Thyroid gland (tissue), 4 donors: Measurements from ENCODE around the gene PARM1. TPM values are rescaled to one million over a fixed set of nuclear protein-coding genes. Genes with fewer than 3 reads are reported as not detected.

ENCODE experiments used
- DNase-seq, 2 donors: peaks; one replicate each; pipeline ENCODE4 v3.0.0-alpha.2; 2019
- H3K27ac ChIP-seq, 3 donors: fragments of 200-600 bp; sonication (generic); 1 replicate in 2 of 3; 2 replicates in 1 of 3; pipeline ENCODE4 v1.5.1; 2016 to 2019; ENCODE audit warnings: mild to moderate bottlenecking in 1 of 3, moderate library complexity in 1 of 3
- H3K27me3 ChIP-seq: fragments of 200-600 bp; sonication (generic); one replicate; pipeline ENCODE4 v1.5.1; 2019
- H3K36me3 ChIP-seq, 2 donors: fragments of 200-600 bp; sonication (generic); one replicate each; pipeline ENCODE4 v1.5.1; 2016 to 2019
- H3K4me1 ChIP-seq, 2 donors: fragments of 200-600 bp; sonication (generic); one replicate each; pipeline ENCODE4 v1.5.1; 2017 to 2019
- H3K4me3 ChIP-seq, 3 donors: fragments of 200-600 bp; sonication (generic); replicated peaks in 1 of 3; 1 replicate in 2 of 3; 2 replicates in 1 of 3; pipeline ENCODE4 v1.5.1; 2016; ENCODE audit warnings: mild to moderate bottlenecking in 1 of 3
- H3K9me3 ChIP-seq: fragments of 200-600 bp; sonication (generic); one replicate; pipeline ENCODE4 v1.5.1; 2017
- POLR2A ChIP-seq, 2 donors: fragments of 450-650 bp; IDR thresholded peaks; one replicate each; pipeline ENCODE4 v1.6.1; 2017; ENCODE audit warnings: antibody characterized with exemption in 2 of 2, mild to moderate bottlenecking in 2 of 2, moderate library complexity in 1 of 2
- WGBS, 2 donors: methylation state at CpG; one replicate each; pipeline ENCODE4 v1.1.5; 2017; 5-methylcytosine and 5-hydroxymethylcytosine counted together
- intact Hi-C: fragments of 100-400 bp; cut with DNase I; formaldehyde crosslinking; loops from one replicate; pipeline ENCODE4 v1.15.1; 2023
- total RNA-seq, 4 donors: library from RNA; depleted of rRNA; stranded (reverse); fragments of >200 nt; gene quantifications; one replicate each; pipeline ENCODE4 v1.2.3, GENCODE V29; 2016
- TF ChIP-seq, protein P1 (sequence below), 6 experiments: fragments of 200-600 bp in 3 of 6; fragments of 450-650 bp in 3 of 6; sonication (generic) in 3 of 6; IDR thresholded peaks; one replicate each; pipeline ENCODE4 v1.5.1; 2016 to 2019; ENCODE audit warnings: antibody characterized with exemption in 6 of 6, mild to moderate bottlenecking in 2 of 6, inconsistent platforms in 1 of 6, moderate library complexity in 1 of 6

PARM1 gene
- total RNA-seq, 4 donors from 2014 or later, result 319 to 575 (median 470) TPM

DNA sequence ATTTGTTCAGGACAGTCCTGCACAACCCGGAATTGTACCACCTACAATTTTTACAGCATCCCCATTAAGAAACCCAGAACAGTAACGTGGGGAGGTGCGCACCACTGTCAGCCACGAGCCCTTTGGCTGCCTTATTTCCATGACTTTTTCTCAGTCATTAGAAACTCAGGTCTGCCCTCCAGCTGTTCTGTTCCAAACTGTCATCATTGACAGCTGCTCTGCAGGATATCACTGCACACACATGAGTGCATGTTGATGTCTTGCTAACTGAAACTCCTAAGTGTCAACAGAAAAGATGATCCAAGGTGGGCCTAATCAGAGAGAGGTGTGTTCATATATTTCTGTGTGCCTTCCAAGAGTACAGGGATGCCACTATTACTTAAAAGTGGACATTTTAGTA is 123.4 kb downstream of the PARM1 start:
- Histone ChIP-seq H3K27me3 (no peaks in the 10 kb centered on the region), H3K4me3 (no peak overlapping the region), H3K9me3 (no peaks in the 10 kb centered on the region), H3K36me3 (no peaks in the 10 kb centered on the region), H3K4me1 (peaks cover 7 to 8% of the 10 kb centered on the region in 2 donors), H3K27ac (no peak overlapping the region)
- no peak for TF ChIP-seq POLR2A (IDR thresholded peaks at IDR 0.05)
- TF ChIP-seq, protein P1, sequence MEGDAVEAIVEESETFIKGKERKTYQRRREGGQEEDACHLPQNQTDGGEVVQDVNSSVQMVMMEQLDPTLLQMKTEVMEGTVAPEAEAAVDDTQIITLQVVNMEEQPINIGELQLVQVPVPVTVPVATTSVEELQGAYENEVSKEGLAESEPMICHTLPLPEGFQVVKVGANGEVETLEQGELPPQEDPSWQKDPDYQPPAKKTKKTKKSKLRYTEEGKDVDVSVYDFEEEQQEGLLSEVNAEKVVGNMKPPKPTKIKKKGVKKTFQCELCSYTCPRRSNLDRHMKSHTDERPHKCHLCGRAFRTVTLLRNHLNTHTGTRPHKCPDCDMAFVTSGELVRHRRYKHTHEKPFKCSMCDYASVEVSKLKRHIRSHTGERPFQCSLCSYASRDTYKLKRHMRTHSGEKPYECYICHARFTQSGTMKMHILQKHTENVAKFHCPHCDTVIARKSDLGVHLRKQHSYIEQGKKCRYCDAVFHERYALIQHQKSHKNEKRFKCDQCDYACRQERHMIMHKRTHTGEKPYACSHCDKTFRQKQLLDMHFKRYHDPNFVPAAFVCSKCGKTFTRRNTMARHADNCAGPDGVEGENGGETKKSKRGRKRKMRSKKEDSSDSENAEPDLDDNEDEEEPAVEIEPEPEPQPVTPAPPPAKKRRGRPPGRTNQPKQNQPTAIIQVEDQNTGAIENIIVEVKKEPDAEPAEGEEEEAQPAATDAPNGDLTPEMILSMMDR (IDR thresholded peaks at IDR 0.05), result no peak
- WGBS, 2 donors, result 82 to 93% methylated on average over 4 of the region's 4 CpGs
- intact Hi-C loops, result no loop called here
- DNase-seq, result no peak

DNA sequence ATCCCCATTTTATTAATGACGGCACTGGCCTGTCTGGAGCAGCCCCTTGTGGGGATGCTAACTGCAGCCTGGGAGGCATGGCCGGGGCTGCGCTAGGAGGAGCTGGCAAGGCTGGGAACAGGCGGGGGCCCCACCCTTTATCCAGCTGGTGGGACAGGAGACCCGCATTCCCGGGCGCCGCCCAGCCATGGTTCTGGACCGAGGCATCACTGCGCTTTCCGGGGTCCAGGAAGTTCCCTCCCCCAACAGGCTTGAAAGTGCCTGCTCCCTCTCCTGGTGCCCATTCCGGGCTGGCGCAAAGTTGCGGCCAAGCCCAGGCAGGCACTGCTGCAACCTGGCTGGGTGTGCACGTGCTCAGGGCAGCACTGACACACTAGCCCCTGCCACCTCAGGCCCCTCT is 124.5 kb downstream of the PARM1 start:
- Histone ChIP-seq H3K36me3 (no peaks in the 10 kb centered on the region), H3K4me3 (no peak overlapping the region), H3K27ac (no peak overlapping the region), H3K9me3 (no peaks in the 10 kb centered on the region), H3K27me3 (no peaks in the 10 kb centered on the region), H3K4me1 (peaks cover 5 to 7% of the 10 kb centered on the region in 2 donors)
- TF ChIP-seq POLR2A (IDR thresholded peaks at IDR 0.05), result no peak
- TF ChIP-seq, protein P1 (IDR thresholded peaks at IDR 0.05), result no peak
- WGBS, 2 donors, result 94 to 99% methylated on average over 6 to 14 of the region's 15 CpGs
- no peak for DNase-seq
- intact Hi-C loops, result no loop called here

DNA sequence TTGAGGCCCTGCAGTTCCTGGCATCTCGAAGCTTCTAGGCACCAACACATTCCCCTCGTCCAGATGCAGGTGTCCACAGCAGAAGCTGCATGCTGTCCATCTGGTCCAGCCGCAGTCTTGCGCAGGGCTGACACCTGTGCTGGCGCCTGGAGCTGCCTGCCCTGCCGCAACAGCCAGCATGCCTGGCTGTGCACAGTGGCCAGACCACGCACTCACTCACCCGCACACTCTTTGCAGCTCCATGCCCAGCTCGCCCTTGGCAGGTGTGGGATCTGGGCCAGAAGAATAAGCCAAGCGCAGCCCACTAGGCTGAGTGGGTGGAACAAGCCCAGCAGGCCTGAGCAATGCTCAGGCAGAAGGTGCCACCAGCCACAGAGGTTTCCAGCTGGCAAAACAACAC is 125.6 kb downstream of the PARM1 start:
- Histone ChIP-seq H3K4me3 (no peak overlapping the region), H3K27ac (no peak overlapping the region), H3K4me1 (peaks cover 0 to 7% of the 10 kb centered on the region in 2 donors), H3K27me3 (no peaks in the 10 kb centered on the region), H3K36me3 (no peaks in the 10 kb centered on the region), H3K9me3 (no peaks in the 10 kb centered on the region)
- 88 to 97% methylated on average over 5 to 8 of the region's 10 CpGs for WGBS, 2 donors
- intact Hi-C loops, result no loop called here
- TF ChIP-seq POLR2A (IDR thresholded peaks at IDR 0.05), result no peak
- TF ChIP-seq, protein P1 (IDR thresholded peaks at IDR 0.05), result no peak
- peak; percentile 71 to 75 for DNase-seq

DNA sequence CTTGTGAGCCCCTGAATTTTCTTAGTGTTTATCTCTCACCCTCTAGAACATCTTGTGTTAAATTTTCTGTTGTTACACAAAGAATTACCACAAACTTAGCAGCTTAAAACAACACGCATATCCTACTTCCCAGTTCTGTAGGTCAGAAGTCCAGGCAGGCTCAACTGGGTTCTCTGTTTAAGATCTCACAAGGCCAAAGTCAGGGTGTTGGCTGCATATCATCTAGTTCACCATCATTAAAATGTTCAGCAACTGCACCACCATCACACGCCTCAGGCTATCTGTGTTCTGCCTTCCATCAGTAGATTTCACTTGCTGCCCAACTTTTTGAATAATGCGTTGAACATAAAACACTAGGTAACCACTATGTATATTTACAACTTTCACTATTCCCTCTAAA is 130.5 kb downstream of the PARM1 start:
- no peaks in the 10 kb centered on the region for H3K27me3 ChIP-seq
- 94 to 99% methylated on average over 3 of the region's 3 CpGs for WGBS, 2 donors
- no peak overlapping the region for H3K27ac ChIP-seq
- H3K4me1 ChIP-seq, result peaks cover 0 to 7% of the 10 kb centered on the region in 2 donors
- H3K9me3 ChIP-seq, result no peaks in the 10 kb centered on the region
- intact Hi-C loops, result no loop called here
- no peaks in the 10 kb centered on the region for H3K36me3 ChIP-seq
- H3K4me3 ChIP-seq, result no peak overlapping the region
- no peak for DNase-seq
- TF ChIP-seq, protein P1 (IDR thresholded peaks at IDR 0.05), result no peak
- TF ChIP-seq POLR2A (IDR thresholded peaks at IDR 0.05), result no peak

DNA sequence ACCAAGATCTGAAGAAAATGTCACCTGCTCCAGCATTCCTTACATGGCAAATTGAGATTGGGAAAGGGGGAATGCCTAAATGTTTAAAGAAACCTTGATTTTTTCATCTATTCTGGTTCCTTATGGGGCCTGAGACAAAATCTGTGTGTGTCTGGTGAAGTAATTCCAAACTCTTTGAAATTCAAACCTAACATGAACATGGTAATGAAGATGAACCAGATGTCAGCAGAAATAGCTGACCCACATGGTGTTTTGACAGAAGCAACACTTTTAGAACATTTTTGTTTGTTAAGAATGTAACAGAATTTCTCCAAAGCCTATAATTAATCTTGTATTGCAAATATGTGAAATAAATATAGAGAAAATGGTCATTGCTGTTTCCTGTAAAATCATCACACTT is 133.0 kb downstream of the PARM1 start:
- Histone ChIP-seq H3K4me1 (no peaks in the 10 kb centered on the region), H3K9me3 (no peaks in the 10 kb centered on the region), H3K36me3 (no peaks in the 10 kb centered on the region), H3K4me3 (no peak overlapping the region), H3K27ac (no peak overlapping the region), H3K27me3 (no peaks in the 10 kb centered on the region)
- no peak for DNase-seq
- intact Hi-C loops, result no loop called here
- TF ChIP-seq, protein P1 (IDR thresholded peaks at IDR 0.05), result no peak
- no peak for TF ChIP-seq POLR2A (IDR thresholded peaks at IDR 0.05)
